HG03066 (cell line): ENCODE data around the gene MPZL1.

Source experiments
- ATAC-seq: cut with Tn5 transposase; IDR thresholded peaks from one replicate; pipeline ENCODE4 v1.9.1; 2021; ENCODE audit warnings: low read depth; ENCODE audit not compliant: unreplicated experiment

MPZL1 gene

DNA sequence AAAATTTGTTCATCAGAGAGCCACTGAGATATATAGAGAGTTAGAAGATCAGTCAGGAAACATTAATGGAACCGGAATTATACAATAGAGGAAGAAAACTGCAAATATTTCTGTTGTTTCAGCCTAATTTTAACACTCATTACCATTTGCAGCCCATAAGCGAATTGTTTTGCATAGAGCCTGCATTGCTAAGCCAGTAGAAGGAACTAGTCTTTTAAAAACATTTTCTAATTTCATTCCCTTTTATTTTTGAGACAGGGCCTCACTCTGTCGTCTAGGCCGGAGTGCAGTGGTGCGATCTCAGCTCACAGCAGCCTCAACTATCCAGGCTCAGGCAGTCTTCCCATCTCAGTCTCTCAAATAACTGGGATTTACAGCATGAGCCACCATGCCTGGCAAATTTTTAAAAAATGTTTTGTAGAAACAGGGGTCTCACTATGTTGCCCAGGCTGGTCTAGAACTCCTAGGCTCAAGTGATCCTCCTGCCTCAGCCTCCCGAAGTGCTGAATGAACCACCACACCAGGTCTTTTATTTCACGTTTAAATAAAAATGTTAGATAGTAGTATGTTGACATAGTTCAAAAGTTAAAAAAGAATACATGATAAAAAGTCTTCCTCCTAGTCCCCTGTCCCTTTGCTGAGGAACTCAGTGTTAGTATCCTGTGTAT is 25.3 kb downstream of the MPZL1 start:
- no peak for ATAC-seq

DNA sequence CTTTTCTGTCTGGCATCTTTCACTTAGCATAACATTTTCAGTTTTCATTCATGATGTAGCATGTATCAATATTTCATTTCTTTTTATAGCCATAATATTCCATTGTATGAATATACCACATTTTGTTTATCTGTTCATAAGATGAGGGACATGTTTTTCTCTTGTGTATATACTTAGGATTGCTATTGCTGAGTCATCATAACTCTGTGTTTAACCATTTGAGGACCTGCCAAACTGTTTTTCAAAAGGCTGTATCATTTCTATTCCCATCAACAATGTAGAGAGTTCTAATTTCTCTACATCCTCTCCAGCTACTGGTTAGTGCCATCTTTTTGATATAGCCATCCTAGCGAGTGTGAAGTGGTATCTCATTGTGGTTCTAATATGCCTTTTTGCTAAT is 26.2 kb downstream of the MPZL1 start:
- no peak for ATAC-seq

DNA sequence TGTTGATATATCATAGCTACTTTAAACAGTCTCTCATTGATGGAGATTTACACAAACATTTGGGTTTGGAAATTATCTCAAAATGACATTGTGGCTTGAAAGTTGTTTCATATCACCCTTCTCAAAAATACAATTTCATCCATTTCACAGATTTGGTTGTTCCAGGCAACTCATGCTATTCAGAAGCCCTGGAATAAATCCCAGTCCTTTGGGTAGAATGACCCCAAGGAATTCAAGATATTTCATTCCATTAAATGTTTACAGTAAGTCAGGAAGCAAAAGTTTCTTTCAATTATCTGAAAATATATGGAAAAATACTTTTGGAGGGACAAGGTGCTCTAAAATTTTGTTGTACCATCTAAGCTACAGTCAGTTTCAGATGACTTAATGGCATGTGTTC is 27.1 kb downstream of the MPZL1 start:
- ATAC-seq, result no peak

GRCh38 chr1:167749741-167750140 is 28.0 kb downstream of the MPZL1 start:
- ATAC-seq, result no peak

GRCh38 chr1:167750641-167751040 is 28.9 kb downstream of the MPZL1 start:
- no peak for ATAC-seq

- ATAC-seq, result no peak
These were observed 29.9 kb downstream of the MPZL1 start for GRCh38 chr1:167751676-167752075.

GRCh38 chr1:167752219-167752985 is 30.6 kb downstream of the MPZL1 start:
- ATAC-seq, result no peak

DNA sequence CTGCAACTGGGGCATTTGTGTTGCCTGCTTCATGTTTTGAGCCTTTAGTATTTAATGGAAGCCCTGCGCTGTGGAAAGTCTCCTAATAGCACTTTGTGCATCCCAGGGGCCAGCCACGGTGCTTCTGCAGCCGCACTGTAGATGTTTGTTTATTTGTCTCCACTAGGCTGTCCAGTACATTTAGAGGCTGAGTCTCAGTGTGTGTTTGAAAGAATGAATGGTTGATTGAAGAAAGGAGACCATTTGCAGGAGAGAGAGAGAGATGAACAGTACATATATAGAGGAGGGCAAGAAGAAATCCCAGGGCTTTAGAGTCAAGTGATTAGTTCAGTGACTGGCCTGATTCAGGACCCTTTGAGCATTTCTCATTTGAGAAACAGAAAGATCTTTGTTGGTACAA is 33.9 kb downstream of the MPZL1 start:
- no peak for ATAC-seq

DNA sequence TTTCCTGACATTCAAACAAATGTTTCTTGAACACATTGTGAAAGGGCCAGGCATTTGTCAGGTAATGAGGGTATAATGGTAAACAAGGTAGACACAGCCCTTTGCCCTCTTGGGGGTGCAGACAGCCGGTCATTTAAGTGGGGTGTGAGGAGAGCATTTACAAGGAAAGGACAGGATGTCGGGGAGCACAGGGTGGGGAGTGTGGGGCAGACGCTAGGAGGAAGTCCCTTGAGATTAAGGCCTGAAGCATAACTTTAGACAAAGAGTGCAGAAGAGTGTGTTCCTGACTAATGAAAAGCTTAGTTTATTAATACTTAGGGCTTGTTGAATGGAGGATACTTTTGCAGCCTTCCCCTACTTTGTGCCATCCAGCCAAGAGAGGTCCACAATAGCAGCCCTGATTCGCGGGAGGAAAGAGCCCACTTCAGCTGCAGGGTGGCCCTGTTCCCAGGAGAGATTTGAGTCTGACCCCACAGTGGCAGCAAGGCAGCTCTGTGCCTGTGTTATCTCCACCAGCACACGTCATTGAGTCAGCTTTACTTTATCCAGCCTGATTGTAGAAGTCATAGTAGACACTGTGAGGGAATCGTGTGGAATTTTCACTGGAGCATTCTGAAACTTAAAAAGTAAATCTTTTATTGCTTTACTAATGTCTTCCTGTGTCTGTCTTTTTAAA is 35.1 kb downstream of the MPZL1 start:
- ATAC-seq, result no peak

GRCh38 chr1:167757433-167758309 is 35.9 kb downstream of the MPZL1 start:
- no peak for ATAC-seq

GRCh38 chr1:167761400-167761799 is 39.6 kb downstream of the MPZL1 start:
- no peak for ATAC-seq

DNA sequence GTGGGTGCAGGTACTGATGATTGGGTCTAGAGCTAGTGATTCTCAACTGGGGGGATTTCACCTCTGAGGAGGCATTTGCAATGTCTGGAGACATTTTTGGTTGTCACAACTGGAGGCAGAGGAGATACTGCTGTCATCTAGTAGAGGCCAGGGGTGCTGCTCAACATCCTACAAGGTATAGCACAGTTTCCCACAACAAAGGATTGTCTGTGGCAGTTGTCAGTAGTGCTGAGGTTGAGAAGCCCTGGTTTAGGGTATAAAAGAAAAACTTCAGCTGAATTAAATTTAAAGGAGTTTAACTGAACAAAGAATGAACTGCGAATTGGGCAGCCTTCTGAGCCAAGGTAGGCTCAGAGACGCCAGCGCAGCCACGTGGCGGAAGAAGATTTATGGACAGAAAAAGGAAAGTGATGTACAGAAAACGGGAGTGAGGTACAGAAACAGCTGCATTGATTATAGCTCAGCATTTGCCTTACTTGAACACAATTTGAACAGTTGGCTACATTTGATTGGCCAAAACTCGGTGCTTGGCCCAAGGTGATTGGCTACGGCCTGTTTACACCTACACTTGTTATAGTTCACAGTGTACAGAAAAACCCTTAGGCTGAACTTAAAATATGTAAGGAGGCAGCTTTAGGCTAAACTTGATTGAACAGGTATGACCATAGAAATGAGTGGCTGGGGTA is 40.4 kb downstream of the MPZL1 start:
- no peak for ATAC-seq

DNA sequence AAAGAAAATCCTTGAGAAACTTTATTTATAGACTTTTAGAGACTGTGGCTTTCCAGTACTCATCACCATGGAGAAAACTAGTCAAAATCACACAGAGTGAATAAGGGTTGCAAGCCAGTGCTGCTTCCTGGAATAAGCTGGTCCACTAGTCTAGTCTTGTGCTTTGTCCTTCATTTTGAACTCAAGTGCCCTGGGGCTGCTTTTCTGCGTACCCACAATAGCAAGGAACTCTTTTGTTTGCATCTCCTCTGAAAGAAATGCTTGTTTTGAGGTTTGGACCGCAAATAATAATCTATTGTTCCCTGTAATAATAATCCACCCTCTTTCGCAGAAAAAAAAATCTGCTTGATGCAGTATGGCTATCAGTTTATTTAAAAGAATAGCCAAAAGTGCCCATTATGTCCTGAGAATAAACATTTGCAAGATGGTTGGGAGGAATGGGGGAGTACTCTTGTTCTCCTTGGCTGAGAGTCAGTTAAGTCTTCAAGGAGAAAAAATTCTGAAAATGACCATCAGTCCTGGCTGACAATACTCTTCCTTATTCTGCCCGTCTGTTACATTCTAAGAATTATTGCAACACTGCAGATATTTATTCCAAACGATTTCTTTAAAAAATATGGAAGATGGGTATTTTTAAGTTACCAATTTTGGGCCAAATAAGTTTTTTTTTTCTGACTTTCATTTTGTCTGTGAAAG is 41.9 kb downstream of the MPZL1 start:
- no peak for ATAC-seq

GRCh38 chr1:167764458-167765330 is 42.9 kb downstream of the MPZL1 start:
- ATAC-seq, result no peak

DNA sequence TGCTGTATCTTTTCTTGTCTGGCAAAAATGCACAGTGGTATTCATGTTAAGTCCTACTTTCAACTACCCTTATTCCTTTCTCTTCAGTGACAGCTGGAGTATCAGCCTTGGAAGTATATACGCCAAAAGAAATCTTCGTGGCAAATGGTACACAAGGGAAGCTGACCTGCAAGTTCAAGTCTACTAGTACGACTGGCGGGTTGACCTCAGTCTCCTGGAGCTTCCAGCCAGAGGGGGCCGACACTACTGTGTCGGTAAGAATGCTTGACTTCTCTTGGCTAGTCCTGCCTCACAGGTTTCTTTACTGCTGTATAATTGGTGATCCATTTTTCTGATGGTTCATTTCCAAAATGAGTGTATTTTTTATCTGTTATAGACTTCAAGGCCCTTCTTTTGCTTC is 43.7 kb downstream of the MPZL1 start:
- ATAC-seq, result no peak

DNA sequence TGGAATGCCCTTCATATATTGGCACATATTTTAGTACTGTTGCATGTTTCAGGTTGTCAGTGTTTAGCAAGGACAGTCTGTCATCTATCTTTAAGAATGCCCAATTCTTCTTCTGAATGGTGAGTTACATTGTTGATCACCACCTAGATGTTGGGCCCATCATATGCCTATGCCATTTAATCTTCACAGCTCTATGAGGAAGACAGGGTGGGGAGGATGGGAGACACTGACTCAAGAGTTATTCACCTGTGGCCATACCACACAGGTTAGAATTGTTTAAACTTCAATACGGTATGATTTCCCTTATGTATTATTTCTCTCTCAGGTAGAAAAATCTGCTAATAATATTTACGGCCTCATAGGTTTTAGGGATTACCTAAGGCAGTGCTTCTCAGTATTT is 44.8 kb downstream of the MPZL1 start:
- ATAC-seq, result no peak

DNA sequence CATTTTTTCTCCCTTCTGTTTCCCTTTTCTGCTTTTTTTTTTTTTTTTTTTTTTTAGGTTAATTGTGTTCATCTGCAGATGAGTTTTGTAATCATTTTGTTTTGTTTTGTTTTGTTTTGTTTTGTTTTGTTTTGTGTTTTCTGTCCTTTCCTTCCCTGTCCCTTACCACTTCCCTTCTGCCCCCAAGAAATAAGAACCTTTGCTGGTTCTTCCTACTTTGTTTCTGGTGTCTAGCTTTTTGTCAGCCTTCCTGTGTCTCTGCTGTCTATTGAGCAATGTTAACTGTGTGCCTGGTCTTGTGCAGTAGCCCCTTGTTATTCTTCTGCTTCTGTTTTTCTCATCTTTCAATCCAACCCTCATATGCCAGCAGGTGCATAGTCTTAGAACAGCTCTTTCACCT is 46.0 kb downstream of the MPZL1 start:
- ATAC-seq, result no peak

DNA sequence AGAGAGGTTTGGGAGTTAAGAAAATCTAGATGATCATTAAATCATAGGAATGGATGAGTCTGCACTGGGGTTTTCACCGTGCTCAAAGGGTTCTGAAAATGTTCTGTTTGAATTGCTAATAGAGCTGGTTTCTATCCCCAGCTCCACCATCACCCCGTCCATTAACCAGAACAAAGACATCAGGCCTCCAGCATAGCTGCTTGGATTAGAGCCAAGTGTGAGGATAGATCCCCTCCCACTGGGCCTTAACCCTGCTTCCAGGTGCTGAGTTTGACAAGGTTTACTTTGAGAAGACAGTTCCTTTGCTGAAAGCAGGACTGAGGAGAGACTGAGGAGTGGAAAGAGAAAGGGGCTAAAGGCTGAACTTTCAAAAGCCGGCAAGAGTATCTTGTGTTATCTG is 48.3 kb downstream of the MPZL1 start:
- ATAC-seq, result no peak

DNA sequence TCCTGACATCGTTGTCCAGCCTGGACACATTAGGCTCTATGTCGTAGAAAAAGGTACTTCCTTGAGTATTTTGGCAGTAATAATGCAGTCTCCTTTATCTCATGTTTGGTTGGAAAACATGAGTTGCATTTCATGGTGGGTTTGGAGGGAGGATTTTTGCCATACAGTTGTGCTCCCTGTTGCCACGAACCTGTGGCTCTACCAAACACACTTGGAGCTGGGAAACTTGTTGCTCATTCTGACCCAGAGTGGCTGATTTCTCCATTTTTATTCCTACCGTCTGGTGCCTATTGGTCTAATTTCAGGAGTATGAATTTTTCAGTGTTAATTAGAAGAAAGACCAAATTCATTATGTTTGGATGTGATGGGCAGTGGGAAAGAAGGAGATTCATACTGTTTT is 50.7 kb downstream of the MPZL1 start:
- no peak for ATAC-seq
